Measurements from ENCODE around the gene RIMBP2. TPM values are rescaled to one million over a fixed set of nuclear protein-coding genes. Genes with fewer than 3 reads are reported as not detected.

The RIMBP2 gene
- total and polyA plus RNA-seq, 9 of the 15 experiments (the other 6 are each of a cell fraction or from before 2014, with no cell fraction given): not detected

DNA sequence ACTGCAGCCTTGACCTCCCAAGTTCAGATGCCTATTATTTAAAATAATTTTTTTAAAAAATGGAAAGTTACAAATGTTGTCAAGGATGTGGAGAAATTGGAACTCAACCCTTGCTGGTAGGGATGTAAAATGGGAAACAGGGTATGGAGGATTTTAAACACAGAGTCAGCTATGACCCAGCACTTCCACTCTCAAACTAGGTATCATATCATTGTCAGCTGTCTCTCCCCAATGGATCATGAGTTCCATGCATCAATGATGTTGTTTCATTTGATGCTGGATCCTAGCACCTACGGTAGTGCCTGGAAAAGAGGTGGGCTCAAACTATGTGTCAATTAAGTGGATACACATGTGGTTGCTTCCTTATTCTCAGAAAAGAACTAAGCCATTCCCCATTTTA lies 150.9 kb downstream of the RIMBP2 start:
- in situ Hi-C loops (cut with MboI): no loop called here
- 0% methylated on average over 1 of the region's 1 CpG for WGBS (ENCODE audit: insufficient coverage, low coverage, missing lambda C conversion rate)
- intact Hi-C loops (cut with micrococcal nuclease): no loop called here
- CTCF ChIA-PET (ENCODE audit: low intra/inter-chr PET ratio): no interaction called here
- no TSS peak for BruUV-seq (replicated peaks)
- no peak overlapping the region for H2AFZ ChIP-seq (ENCODE audit: low read depth, low read length)
- no peak for ATAC-seq
- no peak overlapping the region for H3K27ac ChIP-seq (ENCODE audit: extremely low read depth, low read depth, low read length)
- POLR2A ChIA-PET: no interaction called here
- no peak overlapping the region for H3K4me2 ChIP-seq (ENCODE audit: insufficient read depth, low read length)
- no peak for FAIRE-seq
- no peaks in the 10 kb centered on the region for H3K9me1 ChIP-seq (ENCODE audit: control insufficient read depth, insufficient read depth, low read length)
- no peak for DNase-seq (ENCODE audit: extremely low read depth in 1 of 4, low spot score in 3 of 4)
- H4K20me1 ChIP-seq (replicated peaks; ENCODE audit: control insufficient read depth, insufficient read depth, low read length): no peaks in the 10 kb centered on the region
- H3K9me3 ChIP-seq (replicated peaks; ENCODE audit: control insufficient read depth, insufficient read depth, low read depth, low read length): no peaks in the 10 kb centered on the region
- no peaks in the 10 kb centered on the region for H3K4me1 ChIP-seq (replicated peaks in 1 of 2; ENCODE audit: control insufficient read depth in 2 of 2, insufficient read depth in 2 of 2, low read length in 2 of 2)
- H3K9ac ChIP-seq (ENCODE audit: insufficient read depth in 1 of 2, low read depth in 2 of 2, low read length in 2 of 2): no peak overlapping the region
- no peaks in the 10 kb centered on the region for H3K36me3 ChIP-seq (ENCODE audit: control insufficient read depth, insufficient read depth, low read length)
- peaks cover 0 to 10% of the 10 kb centered on the region in 2 experiments; a peak in 1 of 5 replicates for H3K27me3 ChIP-seq (ENCODE audit: control insufficient read depth in 2 of 2, insufficient read depth in 2 of 2, low read length in 2 of 2)
- no peaks in the 10 kb centered on the region for H3K79me2 ChIP-seq (ENCODE audit: control insufficient read depth, insufficient read depth, low read length)
- no peak overlapping the region for H3K4me3 ChIP-seq
- TF ChIP-seq ZNF398 (CRISPR knock-in tag; IDR thresholded peaks at IDR 0.05): no peak
- TF ChIP-seq, protein P1, sequence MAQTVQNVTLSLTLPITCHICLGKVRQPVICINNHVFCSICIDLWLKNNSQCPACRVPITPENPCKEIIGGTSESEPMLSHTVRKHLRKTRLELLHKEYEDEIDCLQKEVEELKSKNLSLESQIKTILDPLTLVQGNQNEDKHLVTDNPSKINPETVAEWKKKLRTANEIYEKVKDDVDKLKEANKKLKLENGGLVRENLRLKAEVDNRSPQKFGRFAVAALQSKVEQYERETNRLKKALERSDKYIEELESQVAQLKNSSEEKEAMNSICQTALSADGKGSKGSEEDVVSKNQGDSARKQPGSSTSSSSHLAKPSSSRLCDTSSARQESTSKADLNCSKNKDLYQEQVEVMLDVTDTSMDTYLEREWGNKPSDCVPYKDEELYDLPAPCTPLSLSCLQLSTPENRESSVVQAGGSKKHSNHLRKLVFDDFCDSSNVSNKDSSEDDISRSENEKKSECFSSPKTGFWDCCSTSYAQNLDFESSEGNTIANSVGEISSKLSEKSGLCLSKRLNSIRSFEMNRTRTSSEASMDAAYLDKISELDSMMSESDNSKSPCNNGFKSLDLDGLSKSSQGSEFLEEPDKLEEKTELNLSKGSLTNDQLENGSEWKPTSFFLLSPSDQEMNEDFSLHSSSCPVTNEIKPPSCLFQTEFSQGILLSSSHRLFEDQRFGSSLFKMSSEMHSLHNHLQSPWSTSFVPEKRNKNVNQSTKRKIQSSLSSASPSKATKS (CRISPR knock-in tag; IDR thresholded peaks at IDR 0.05): no peak
- no peak for TF ChIP-seq CTBP1 (IDR thresholded peaks at IDR 0.05; ENCODE audit: borderline replicate concordance)
- no peak for TF ChIP-seq SPI1 (IDR thresholded peaks at IDR 0.05; ENCODE audit: borderline replicate concordance, low read depth, low read length)
- TF ChIP-seq ZNF444 (CRISPR knock-in tag; IDR thresholded peaks at IDR 0.05): no peak
- no peak for TF ChIP-seq FOXK1 (CRISPR knock-in tag; IDR thresholded peaks at IDR 0.05; ENCODE audit: borderline replicate concordance)
- 0 out of 2 replicates have a peak, but pooled peaks have one; percentile 50 for TF ChIP-seq CBX5 (IDR thresholded peaks at IDR 0.05; ENCODE audit: borderline replicate concordance, low read depth)
- no peak for TF ChIP-seq ZNF717 (CRISPR knock-in tag; IDR thresholded peaks at IDR 0.05)
- TF ChIP-seq MCM3 (IDR thresholded peaks at IDR 0.05): no peak
- TF ChIP-seq U2AF2 (optimal IDR thresholded peaks at IDR 0.05; ENCODE audit: low read depth, low read length): no peak
- 0 out of 2 replicates have a peak, but pooled peaks have one; percentile 59 for TF ChIP-seq TRIM28 (IDR thresholded peaks at IDR 0.05)
- TF ChIP-seq, protein P2, sequence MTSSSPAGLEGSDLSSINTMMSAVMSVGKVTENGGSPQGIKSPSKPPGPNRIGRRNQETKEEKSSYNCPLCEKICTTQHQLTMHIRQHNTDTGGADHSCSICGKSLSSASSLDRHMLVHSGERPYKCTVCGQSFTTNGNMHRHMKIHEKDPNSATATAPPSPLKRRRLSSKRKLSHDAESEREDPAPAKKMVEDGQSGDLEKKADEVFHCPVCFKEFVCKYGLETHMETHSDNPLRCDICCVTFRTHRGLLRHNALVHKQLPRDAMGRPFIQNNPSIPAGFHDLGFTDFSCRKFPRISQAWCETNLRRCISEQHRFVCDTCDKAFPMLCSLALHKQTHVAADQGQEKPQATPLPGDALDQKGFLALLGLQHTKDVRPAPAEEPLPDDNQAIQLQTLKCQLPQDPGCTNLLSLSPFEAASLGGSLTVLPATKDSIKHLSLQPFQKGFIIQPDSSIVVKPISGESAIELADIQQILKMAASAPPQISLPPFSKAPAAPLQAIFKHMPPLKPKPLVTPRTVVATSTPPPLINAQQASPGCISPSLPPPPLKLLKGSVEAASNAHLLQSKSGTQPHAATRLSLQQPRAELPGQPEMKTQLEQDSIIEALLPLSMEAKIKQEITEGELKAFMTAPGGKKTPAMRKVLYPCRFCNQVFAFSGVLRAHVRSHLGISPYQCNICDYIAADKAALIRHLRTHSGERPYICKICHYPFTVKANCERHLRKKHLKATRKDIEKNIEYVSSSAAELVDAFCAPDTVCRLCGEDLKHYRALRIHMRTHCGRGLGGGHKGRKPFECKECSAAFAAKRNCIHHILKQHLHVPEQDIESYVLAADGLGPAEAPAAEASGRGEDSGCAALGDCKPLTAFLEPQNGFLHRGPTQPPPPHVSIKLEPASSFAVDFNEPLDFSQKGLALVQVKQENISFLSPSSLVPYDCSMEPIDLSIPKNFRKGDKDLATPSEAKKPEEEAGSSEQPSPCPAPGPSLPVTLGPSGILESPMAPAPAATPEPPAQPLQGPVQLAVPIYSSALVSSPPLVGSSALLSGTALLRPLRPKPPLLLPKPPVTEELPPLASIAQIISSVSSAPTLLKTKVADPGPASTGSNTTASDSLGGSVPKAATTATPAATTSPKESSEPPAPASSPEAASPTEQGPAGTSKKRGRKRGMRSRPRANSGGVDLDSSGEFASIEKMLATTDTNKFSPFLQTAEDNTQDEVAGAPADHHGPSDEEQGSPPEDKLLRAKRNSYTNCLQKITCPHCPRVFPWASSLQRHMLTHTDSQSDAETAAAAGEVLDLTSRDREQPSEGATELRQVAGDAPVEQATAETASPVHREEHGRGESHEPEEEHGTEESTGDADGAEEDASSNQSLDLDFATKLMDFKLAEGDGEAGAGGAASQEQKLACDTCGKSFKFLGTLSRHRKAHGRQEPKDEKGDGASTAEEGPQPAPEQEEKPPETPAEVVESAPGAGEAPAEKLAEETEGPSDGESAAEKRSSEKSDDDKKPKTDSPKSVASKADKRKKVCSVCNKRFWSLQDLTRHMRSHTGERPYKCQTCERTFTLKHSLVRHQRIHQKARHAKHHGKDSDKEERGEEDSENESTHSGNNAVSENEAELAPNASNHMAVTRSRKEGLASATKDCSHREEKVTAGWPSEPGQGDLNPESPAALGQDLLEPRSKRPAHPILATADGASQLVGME (CRISPR knock-in tag; IDR thresholded peaks at IDR 0.05): no peak
- no peak for TF ChIP-seq ADNP (tag; IDR thresholded peaks at IDR 0.05)
- TF ChIP-seq TCF7 (IDR thresholded peaks at IDR 0.05; ENCODE audit: borderline replicate concordance): no peak
- 0 out of 3 replicates have a peak, but pooled peaks of 1 of the 2 experiments have one; percentile 39 for TF ChIP-seq CBX3 (IDR thresholded peaks at IDR 0.05; ENCODE audit: borderline replicate concordance in 1 of 2, low read length in 2 of 2)

Data from K562 (cell line).